HG03469 (cell line): Measurements from ENCODE around the gene PEF1.

Experiments used
- ATAC-seq: cut with Tn5 transposase; IDR thresholded peaks from one replicate; pipeline ENCODE4 v1.9.1; 2021; ENCODE audit warnings: mild to moderate bottlenecking, moderate library complexity, moderate number of reproducible peaks; ENCODE audit not compliant: unreplicated experiment

Gene PEF1

GRCh38 chr1:31644560-31645273, at the start of gene PEF1:
PEF1 (minus strand) TSS chr1:31644876; CDS start chr1:31644864, 12 bp downstream.
- ATAC-seq: peak; percentile 54

- no peak for ATAC-seq
Observed at GRCh38 chr1:31693231-31693630, 48.6 kb upstream of the PEF1 start.

GRCh38 chr1:31691951-31692350, 47.3 kb upstream of the PEF1 start:
- ATAC-seq: no peak

- ATAC-seq: no peak
Observed at GRCh38 chr1:31691446-31691845, 46.8 kb upstream of the PEF1 start.

GRCh38 chr1:31690921-31691320, 46.2 kb upstream of the PEF1 start:
- ATAC-seq: no peak

GRCh38 chr1:31689854-31690253, 45.2 kb upstream of the PEF1 start:
- ATAC-seq: no peak

GRCh38 chr1:31689379-31689778, 44.7 kb upstream of the PEF1 start:
- ATAC-seq: no peak

GRCh38 chr1:31688233-31688918, 43.7 kb upstream of the PEF1 start:
- no peak for ATAC-seq

GRCh38 chr1:31687601-31688000, 42.9 kb upstream of the PEF1 start:
- ATAC-seq: no peak

- no peak for ATAC-seq
Observed at GRCh38 chr1:31685795-31686194, 41.1 kb upstream of the PEF1 start.

GRCh38 chr1:31683997-31684396, 39.3 kb upstream of the PEF1 start:
- ATAC-seq: no peak

- no peak for ATAC-seq
Observed at GRCh38 chr1:31681415-31681814, 36.7 kb upstream of the PEF1 start.

- ATAC-seq: no peak
Observed at GRCh38 chr1:31679676-31680230, 35.1 kb upstream of the PEF1 start.

GRCh38 chr1:31679091-31679490, 34.4 kb upstream of the PEF1 start:
- no peak for ATAC-seq

GRCh38 chr1:31678681-31679080, 34.0 kb upstream of the PEF1 start:
- ATAC-seq: no peak

GRCh38 chr1:31677949-31678348, 33.3 kb upstream of the PEF1 start:
- no peak for ATAC-seq

- ATAC-seq: no peak
Observed at GRCh38 chr1:31677401-31677800, 32.7 kb upstream of the PEF1 start.

GRCh38 chr1:31675756-31676155, 31.1 kb upstream of the PEF1 start:
- no peak for ATAC-seq

GRCh38 chr1:31675161-31675560, 30.5 kb upstream of the PEF1 start:
- ATAC-seq: no peak

- no peak for ATAC-seq
Observed at GRCh38 chr1:31674626-31675025, 29.9 kb upstream of the PEF1 start.

GRCh38 chr1:31673433-31673832, 28.8 kb upstream of the PEF1 start:
- no peak for ATAC-seq

- ATAC-seq: no peak
Observed at GRCh38 chr1:31672986-31673385, 28.3 kb upstream of the PEF1 start.
